Bronchial epithelial cell (primary cell): ENCODE data around the gene ISCA2. TPM values are rescaled to one million over a fixed set of nuclear protein-coding genes. Genes with fewer than 3 reads are reported as not detected.

ENCODE experiments used
- DNase-seq: peaks from one replicate; pipeline ENCODE4 v3.0.0-alpha.2; 2010; ENCODE audit warnings: low read depth
- FAIRE-seq: peaks from 2 replicates; lab custom pipeline; 2011; peaks lifted over from hg19 to GRCh38; lab: Jason Lieb, UNC
- H3K27me3 ChIP-seq: 2 replicates; pipeline ENCODE4 v1.5.1; 2011; ENCODE audit warnings: low read length; ENCODE audit not compliant: control insufficient read depth, insufficient read depth
- H3K36me3 ChIP-seq: 2 replicates; pipeline ENCODE4 v1.5.1; 2011; ENCODE audit warnings: low read length; ENCODE audit not compliant: control insufficient read depth, insufficient read depth
- H3K4me3 ChIP-seq: 2 replicates; pipeline ENCODE4 v1.5.1; 2011; ENCODE audit warnings: mild to moderate bottlenecking, low read depth, low read length, control low read depth
- CTCF ChIP-seq: IDR thresholded peaks from 2 replicates; pipeline ENCODE4 v1.5.1; 2011; ENCODE audit warnings: mild to moderate bottlenecking, moderate library complexity, low read length, control low read depth, inconsistent platforms; ENCODE audit not compliant: insufficient read depth, severe bottlenecking
- total RNA-seq: library from RNA; depleted of rRNA; stranded (reverse); fragments of >200 nt; gene quantifications from 2 replicates; pipeline ENCODE4 v1.2.1, GENCODE V29; 2014

The ISCA2 gene
- total RNA-seq, 1 donor from 2014 or later, result 11.3 TPM

DNA sequence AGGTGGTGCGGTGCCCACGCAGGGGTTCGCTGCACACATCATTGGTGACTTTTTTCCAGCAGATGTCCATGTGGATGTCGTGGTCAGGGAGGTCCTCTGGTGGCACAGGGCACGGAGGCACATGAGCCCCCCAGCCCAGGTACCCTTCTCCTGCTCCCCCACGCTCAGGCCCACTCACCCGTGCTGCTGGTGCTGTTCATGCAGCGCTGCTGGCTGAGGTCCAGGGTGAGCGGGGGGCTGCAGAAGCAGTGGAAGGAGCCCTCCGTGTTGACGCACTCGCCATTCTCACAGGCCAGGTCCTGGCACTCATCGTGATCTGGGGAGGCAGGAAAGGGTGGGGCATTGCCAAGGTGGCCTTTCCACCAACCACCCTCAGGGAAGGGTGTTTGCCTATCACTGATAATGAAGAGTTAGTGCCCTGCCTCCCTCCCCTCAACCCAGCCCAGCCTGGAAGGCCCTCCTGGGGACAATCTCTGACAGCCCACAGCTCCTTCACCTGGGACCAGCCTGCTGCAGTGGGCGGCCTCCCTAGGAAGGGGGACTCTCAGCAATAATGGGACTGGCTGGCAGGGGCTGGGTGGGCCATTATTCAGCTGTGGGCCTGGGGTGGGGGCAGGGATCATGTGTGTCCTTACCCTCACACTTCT is 9.8 kb downstream of the ISCA2 start:
- Histone ChIP-seq H3K27me3 (no peaks in the 10 kb centered on the region), H3K36me3 (peaks cover 1% of the 10 kb centered on the region), H3K4me3 (no peak overlapping the region)
- no peak for DNase-seq
- no peak for FAIRE-seq
- TF ChIP-seq CTCF, result no peak

GRCh38 chr14:74503938-74504335 is 10.4 kb downstream of the ISCA2 start:
- Histone ChIP-seq H3K36me3 (peaks cover 1% of the 10 kb centered on the region), H3K27me3 (no peaks in the 10 kb centered on the region), H3K4me3 (no peak overlapping the region)
- no peak for DNase-seq
- no peak for FAIRE-seq
- no peak for TF ChIP-seq CTCF

DNA sequence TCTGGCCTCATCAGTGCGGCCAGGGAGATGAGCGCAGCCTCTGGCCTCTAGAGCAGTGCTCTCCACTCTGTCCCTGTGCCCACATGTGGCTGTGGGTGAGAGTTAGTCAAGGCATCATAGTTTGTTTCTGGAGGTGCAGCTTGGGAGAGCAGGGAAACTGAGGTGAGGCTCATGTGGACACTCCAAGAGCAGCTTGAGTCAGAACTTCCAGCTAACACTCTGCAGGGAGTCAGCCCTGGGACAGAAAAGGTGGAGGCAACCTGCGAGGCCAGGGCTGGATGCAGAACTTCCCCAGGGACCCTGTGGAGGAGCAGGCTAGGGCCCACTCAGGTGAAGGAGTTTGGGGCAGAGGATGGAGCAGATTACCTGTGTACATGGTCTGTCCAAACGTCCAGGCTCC is 10.8 kb downstream of the ISCA2 start:
- DNase-seq, result no peak
- Histone ChIP-seq H3K36me3 (peaks cover 1% of the 10 kb centered on the region), H3K4me3 (no peak overlapping the region), H3K27me3 (no peaks in the 10 kb centered on the region)
- FAIRE-seq, result no peak
- no peak for TF ChIP-seq CTCF

DNA sequence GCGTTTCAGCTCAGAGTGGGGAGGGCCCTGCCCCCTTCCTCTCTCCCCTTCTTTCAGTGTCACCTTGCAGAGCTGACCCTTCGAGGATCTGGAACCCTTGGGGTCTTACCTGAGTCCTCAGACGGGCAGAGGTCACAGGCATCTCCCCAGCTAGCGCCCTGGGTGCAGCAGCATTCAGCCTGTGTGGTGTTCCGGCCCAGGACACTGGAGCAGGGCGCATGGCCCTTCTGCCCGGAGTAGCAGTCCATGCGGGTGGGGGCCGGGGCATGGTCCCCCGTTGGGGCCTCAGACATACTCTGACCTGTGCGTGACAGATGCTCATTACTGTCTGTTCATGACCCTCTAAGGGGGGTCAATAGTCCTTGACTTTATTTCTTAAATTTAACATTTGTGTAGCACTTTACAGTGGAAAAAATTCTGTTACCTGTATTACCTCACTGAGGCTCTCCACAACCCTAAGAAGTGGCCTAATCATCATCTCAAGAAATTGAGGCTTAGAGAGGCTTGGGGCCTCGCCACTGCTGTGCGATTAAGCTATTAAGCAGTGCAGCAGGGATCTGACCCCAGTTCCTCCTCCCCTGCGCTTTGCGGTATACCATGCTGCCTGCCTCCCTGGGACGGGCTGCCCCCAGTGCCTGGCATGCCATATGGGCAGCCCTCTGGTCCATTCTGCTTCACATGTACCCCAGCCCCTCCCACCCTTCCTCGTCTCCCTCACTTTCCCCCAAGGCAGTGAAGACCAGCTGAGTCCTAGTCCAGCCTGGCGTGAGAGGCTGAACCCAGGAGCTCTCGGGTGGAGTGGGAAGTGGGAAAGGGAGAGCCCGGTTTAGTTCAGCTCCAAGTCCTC is 11.5 kb downstream of the ISCA2 start:
- Histone ChIP-seq H3K4me3 (no peak overlapping the region), H3K36me3 (peaks cover 1% of the 10 kb centered on the region), H3K27me3 (no peaks in the 10 kb centered on the region)
- FAIRE-seq (no peak), DNase-seq (no peak)
- TF ChIP-seq CTCF, result no peak

DNA sequence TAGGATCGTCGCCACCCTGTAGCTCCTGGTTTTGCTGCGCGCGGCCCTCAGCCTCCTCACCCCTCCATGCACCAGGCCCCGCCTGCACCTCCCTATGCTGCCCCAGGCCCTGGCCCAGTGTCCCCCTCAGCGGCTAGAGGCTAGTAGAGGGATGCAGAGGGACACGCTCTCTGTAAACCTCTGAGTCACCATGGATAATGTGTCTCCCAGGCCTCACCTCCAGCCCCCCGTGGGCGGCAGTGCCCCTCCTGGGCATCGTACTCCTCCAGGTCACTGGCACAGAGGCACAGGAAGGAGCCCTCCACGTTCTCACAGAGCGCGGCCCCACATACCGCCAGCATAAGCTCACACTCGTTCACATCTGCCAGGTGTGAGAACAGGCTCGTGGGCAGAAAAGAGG is 12.3 kb downstream of the ISCA2 start:
- H3K27me3 ChIP-seq, result no peaks in the 10 kb centered on the region
- TF ChIP-seq CTCF, result no peak
- FAIRE-seq, result no peak
- H3K36me3 ChIP-seq, result peaks cover 1% of the 10 kb centered on the region
- H3K4me3 ChIP-seq, result no peak overlapping the region
- no peak for DNase-seq
